DMS 273 (cell line): ENCODE results near the gene CTDSPL.
"Not testable (repeated sequence)": the region's sequence is repeated elsewhere in the genome, so short reads cannot be mapped to it uniquely, and the experiment has no call there.

Experiments
- DNase-seq: peaks from one replicate; lab custom pipeline; 2025; ENCODE audit not compliant: unreplicated experiment; lab: John Stamatoyannopoulos, UW

The CTDSPL gene

GRCh38 chr3:37961622-37962431 lies 100.1 kb downstream of the CTDSPL start:
- DNase-seq, result no peak

GRCh38 chr3:37963016-37963415 lies 101.3 kb downstream of the CTDSPL start:
- no peak for DNase-seq

- DNase-seq, result no peak
Measured at GRCh38 chr3:37963635-37964034, 102.0 kb downstream of the CTDSPL start.

GRCh38 chr3:37964146-37964545 lies 102.5 kb downstream of the CTDSPL start:
- DNase-seq, result no peak

GRCh38 chr3:37964716-37965115 lies 103.0 kb downstream of the CTDSPL start:
- DNase-seq, result no peak

GRCh38 chr3:37967260-37967881 lies 105.7 kb downstream of the CTDSPL start:
- DNase-seq, result peak; percentile 76

GRCh38 chr3:37968199-37968598 lies 106.5 kb downstream of the CTDSPL start:
- no peak for DNase-seq

- no peak for DNase-seq
Measured at GRCh38 chr3:37968813-37969595, 107.3 kb downstream of the CTDSPL start.

- DNase-seq, result peak; percentile 75
Measured at GRCh38 chr3:37969596-37970100, 108.0 kb downstream of the CTDSPL start.

GRCh38 chr3:37970802-37971201 lies 109.1 kb downstream of the CTDSPL start:
- DNase-seq, result no peak

GRCh38 chr3:37971467-37971866 lies 109.8 kb downstream of the CTDSPL start:
- DNase-seq, result peak; percentile 90

GRCh38 chr3:37972056-37972455 lies 110.4 kb downstream of the CTDSPL start:
- not testable (repeated sequence) for DNase-seq

- DNase-seq, result peak; percentile 90
Measured at GRCh38 chr3:37973246-37974054, 111.8 kb downstream of the CTDSPL start.

- peak; percentile 77 for DNase-seq
Measured at GRCh38 chr3:37974121-37975083, 112.7 kb downstream of the CTDSPL start.

- DNase-seq, result no peak
Measured at GRCh38 chr3:37979541-37980461, 118.1 kb downstream of the CTDSPL start.

- DNase-seq, result no peak
Measured at GRCh38 chr3:37980462-37981347, 119.0 kb downstream of the CTDSPL start.

GRCh38 chr3:37981348-37981664 lies 119.6 kb downstream of the CTDSPL start:
- no peak for DNase-seq

GRCh38 chr3:37982331-37982730 lies 120.7 kb downstream of the CTDSPL start:
- no peak for DNase-seq
